ENCODE results near the gene KCTD8.
"Not testable (repeated sequence)": the region's sequence is repeated elsewhere in the genome, so short reads cannot be mapped to it uniquely, and the experiment has no call there.

KCTD8 gene

DNA sequence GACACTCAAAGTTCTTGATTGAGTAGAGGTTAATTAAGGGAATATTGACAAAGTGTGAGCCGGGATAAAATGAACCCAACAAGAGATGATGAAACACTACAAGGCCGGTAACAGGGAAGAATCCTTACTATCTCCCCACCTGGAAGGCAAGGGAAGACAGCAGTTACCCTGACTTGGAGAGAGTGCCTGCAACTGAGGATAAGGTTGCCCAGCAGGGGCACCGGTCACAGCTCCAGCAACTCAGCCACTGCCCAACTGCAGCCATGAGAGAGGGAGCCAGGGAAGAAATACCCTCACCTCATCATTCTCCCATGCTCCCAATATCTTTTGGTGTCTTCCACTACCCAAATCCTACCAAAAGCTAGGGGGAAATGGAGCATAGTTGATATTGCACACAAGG, 212.7 kb downstream of the KCTD8 start:
- H3K27ac Mint-ChIP-seq, result no peak overlapping the region
- no peaks in the 10 kb centered on the region for H3K36me3 Mint-ChIP-seq
- DNase-seq (ENCODE audit: low spot score in 2 of 2) (no peak), ATAC-seq (no peak)
- no peak overlapping the region for H3K4me3 Mint-ChIP-seq
- peaks cover 13% of the 10 kb centered on the region for H3K9me3 Mint-ChIP-seq
- no peaks in the 10 kb centered on the region for H3K4me1 Mint-ChIP-seq

- ATAC-seq, result no peak
- H3K9me3 Mint-ChIP-seq, result peaks cover 18% of the 10 kb centered on the region
- H3K4me1 Mint-ChIP-seq, result no peaks in the 10 kb centered on the region
- no peak overlapping the region for H3K4me3 Mint-ChIP-seq
- DNase-seq (ENCODE audit: low spot score in 2 of 2), result no peak
- H3K36me3 Mint-ChIP-seq, result no peaks in the 10 kb centered on the region
- H3K27ac Mint-ChIP-seq, result no peak overlapping the region
These were observed 216.3 kb downstream of the KCTD8 start for GRCh38 chr4:44232262-44232661.

DNA sequence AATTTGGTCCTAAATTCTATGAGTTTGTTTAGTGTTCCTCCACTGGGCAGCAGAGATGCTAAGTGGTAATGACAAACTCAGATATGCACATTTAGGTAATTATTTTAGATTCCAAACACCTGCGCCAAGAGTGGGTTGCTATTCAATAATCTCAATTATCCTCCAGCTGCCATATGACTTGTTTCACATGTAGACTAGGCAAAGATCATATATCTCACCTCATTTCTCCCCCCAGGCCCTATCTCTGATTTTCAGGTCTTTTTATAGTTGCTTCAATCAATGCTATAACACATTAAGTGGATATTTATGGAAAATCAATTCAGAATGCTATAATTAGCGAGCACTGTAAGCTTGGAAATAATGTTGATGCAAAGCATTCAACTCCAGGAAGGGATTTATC, 217.6 kb downstream of the KCTD8 start:
- H3K4me1 Mint-ChIP-seq, result no peaks in the 10 kb centered on the region
- no peak overlapping the region for H3K27ac Mint-ChIP-seq
- no peaks in the 10 kb centered on the region for H3K36me3 Mint-ChIP-seq
- DNase-seq (ENCODE audit: low spot score in 2 of 2), result no peak
- H3K4me3 Mint-ChIP-seq, result no peak overlapping the region
- peaks cover 18% of the 10 kb centered on the region for H3K9me3 Mint-ChIP-seq
- no peak for ATAC-seq

DNA sequence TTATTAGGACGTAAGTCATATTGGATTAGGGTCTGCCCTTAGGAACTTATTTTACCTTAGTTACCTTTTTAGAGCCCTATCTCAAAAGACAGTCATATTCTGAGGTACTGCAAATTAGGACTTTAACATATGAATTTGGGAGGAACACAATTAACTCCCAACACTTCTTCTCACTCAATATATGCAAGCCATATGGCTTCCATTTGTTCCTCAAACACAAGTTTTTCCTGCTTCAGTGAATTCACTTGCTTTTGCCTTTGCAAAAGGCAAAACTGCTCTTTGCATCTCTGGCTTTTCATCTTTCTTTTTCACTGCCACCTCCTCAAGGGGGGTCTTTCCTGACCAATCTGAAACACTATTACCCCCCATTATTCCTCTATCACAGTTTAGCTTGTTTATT, 220.3 kb downstream of the KCTD8 start:
- Mint-ChIP-seq H3K4me3 (no peak overlapping the region), H3K27ac (no peak overlapping the region), H3K9me3 (peaks cover 16% of the 10 kb centered on the region), H3K36me3 (no peaks in the 10 kb centered on the region), H3K4me1 (no peaks in the 10 kb centered on the region)
- ATAC-seq (no peak), DNase-seq (ENCODE audit: low spot score in 2 of 2) (no peak)

DNA sequence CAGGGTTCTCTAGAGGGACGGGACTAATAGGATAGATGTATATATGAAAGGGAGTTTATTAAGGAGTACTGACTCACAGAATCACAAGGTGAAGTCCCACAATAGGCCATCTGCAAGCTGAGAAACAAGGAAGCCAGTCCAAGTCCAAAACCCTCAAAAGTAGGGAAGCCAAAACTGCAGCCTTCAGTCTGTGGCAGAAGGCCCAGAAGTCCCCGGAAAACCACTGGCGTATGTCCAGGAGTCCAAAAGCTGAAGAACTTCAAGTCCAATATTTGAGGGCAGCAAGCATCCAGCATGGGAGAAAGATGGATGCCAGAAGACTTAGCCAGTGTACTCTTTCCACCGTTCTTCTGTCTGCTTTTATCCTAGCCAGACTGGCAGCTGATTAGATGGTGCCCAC, 227.2 kb downstream of the KCTD8 start:
- Mint-ChIP-seq H3K9me3 (peaks cover 8% of the 10 kb centered on the region), H3K36me3 (no peaks in the 10 kb centered on the region), H3K4me1 (no peaks in the 10 kb centered on the region), H3K27ac (no peak overlapping the region), H3K4me3 (no peak overlapping the region)
- ATAC-seq (no peak), DNase-seq (ENCODE audit: low spot score in 2 of 2) (no peak)

DNA sequence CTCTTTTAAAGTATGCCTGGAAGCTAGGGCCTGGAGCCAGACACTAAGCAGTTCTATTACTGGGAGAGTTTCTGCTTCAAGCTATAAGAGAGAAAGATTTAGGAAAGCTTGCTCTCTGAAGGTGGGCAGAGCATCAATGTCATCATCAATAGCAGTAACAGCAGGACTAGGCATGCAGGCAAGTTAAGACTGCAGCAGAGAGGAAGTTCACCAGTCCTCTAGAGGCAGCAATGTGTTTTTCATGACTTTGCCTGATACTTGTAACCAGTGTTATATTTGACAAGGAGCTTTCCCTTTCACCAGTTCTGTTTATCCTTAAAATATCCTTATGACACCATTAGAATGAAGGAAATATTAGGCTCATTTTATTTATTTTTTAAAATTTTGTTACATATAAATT, 237.9 kb downstream of the KCTD8 start:
- no peak for ATAC-seq
- no peak overlapping the region for H3K27ac Mint-ChIP-seq
- H3K36me3 Mint-ChIP-seq, result no peaks in the 10 kb centered on the region
- no peaks in the 10 kb centered on the region for H3K4me1 Mint-ChIP-seq
- H3K4me3 Mint-ChIP-seq, result no peak overlapping the region
- peaks cover 14% of the 10 kb centered on the region for H3K9me3 Mint-ChIP-seq
- no peak for DNase-seq (ENCODE audit: low spot score in 2 of 2)

GRCh38 chr4:44196796-44197195, 251.8 kb downstream of the KCTD8 start:
- DNase-seq (ENCODE audit: low spot score in 2 of 2) (no peak), ATAC-seq (no peak)
- Mint-ChIP-seq H3K9me3 (peaks cover 19% of the 10 kb centered on the region), H3K36me3 (no peaks in the 10 kb centered on the region), H3K27ac (no peak overlapping the region), H3K4me1 (no peaks in the 10 kb centered on the region), H3K4me3 (no peak overlapping the region)

DNA sequence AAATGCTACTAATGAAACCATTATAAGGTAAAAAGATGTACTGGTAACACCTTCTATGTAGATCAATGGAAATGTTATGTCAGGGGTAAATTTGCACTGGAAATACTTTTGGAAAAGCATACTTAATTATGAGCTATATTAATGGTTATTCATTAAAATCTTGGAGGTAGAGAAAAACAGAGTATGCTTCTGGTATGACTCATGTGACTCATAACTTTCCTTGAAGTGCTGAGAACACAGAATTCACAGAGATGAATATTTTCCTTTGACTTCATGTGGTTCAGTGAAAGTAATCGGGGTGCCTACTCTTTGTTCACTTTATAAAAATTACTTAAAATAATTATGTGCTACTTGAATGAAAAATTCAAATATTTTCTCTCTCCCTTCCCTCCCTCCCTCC, 254.2 kb downstream of the KCTD8 start:
- no peak overlapping the region for H3K27ac Mint-ChIP-seq
- no peaks in the 10 kb centered on the region for H3K36me3 Mint-ChIP-seq
- DNase-seq (ENCODE audit: low spot score in 2 of 2) (no peak), ATAC-seq (no peak)
- H3K9me3 Mint-ChIP-seq, result peaks cover 17% of the 10 kb centered on the region
- H3K4me3 Mint-ChIP-seq, result no peak overlapping the region
- no peaks in the 10 kb centered on the region for H3K4me1 Mint-ChIP-seq

- H3K4me1 Mint-ChIP-seq, result no peaks in the 10 kb centered on the region
- DNase-seq (ENCODE audit: low spot score in 2 of 2) (no peak), ATAC-seq (no peak)
- peaks cover 8% of the 10 kb centered on the region for H3K9me3 Mint-ChIP-seq
- no peaks in the 10 kb centered on the region for H3K36me3 Mint-ChIP-seq
- no peak overlapping the region for H3K4me3 Mint-ChIP-seq
- H3K27ac Mint-ChIP-seq, result no peak overlapping the region
These were observed 261.8 kb downstream of the KCTD8 start for GRCh38 chr4:44186850-44187246.

- H3K4me1 Mint-ChIP-seq, result no peaks in the 10 kb centered on the region
- H3K4me3 Mint-ChIP-seq, result no peak overlapping the region
- DNase-seq (ENCODE audit: low spot score in 2 of 2), result no peak
- H3K36me3 Mint-ChIP-seq, result no peaks in the 10 kb centered on the region
- H3K9me3 Mint-ChIP-seq, result peaks cover 6% of the 10 kb centered on the region
- ATAC-seq, result no peak
- H3K27ac Mint-ChIP-seq, result no peak overlapping the region
These were observed 262.3 kb downstream of the KCTD8 start for GRCh38 chr4:44186096-44186849.

GRCh38 chr4:44181491-44182349, 266.9 kb downstream of the KCTD8 start:
- not testable (repeated sequence) for H3K4me1 Mint-ChIP-seq, H3K4me3 Mint-ChIP-seq

GRCh38 chr4:44167766-44168165, 280.8 kb downstream of the KCTD8 start:
- not testable (repeated sequence) for H3K4me3 Mint-ChIP-seq; H3K4me1 Mint-ChIP-seq; H3K27ac Mint-ChIP-seq; ATAC-seq; DNase-seq (ENCODE audit: low spot score in 2 of 2); H3K36me3 Mint-ChIP-seq
- H3K9me3 Mint-ChIP-seq, result peaks cover 18% of the 10 kb centered on the region

More at GRCh38 chr4:44181491-44182349, 266.9 kb downstream of the KCTD8 start:
- not testable (repeated sequence) for ATAC-seq; H3K36me3 Mint-ChIP-seq; DNase-seq (ENCODE audit: low spot score in 2 of 2); H3K27ac Mint-ChIP-seq
- H3K9me3 Mint-ChIP-seq, result peaks cover 11% of the 10 kb centered on the region

DNA sequence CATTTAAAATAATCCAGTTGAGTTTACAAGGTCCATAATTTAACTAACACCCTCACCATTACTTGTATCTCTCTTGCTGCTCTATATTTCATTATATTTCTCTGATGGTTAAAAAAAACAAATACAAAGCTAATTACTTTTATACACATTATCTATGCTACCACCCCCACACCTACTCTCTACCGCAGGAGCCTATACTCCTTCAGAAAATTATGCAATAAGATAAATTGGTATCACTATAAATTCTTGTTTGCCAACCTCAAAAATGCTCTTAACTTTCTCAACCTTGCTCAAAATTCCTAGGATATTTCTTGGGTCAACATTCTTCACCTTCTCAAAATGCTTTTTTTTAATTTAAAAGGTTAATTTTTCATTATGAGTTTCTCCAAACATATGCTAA, 282.7 kb downstream of the KCTD8 start:
- no peaks in the 10 kb centered on the region for H3K4me1 Mint-ChIP-seq
- H3K4me3 Mint-ChIP-seq, result no peak overlapping the region
- ATAC-seq (no peak), DNase-seq (ENCODE audit: low spot score in 2 of 2) (no peak)
- H3K9me3 Mint-ChIP-seq, result peaks cover 18% of the 10 kb centered on the region
- no peaks in the 10 kb centered on the region for H3K36me3 Mint-ChIP-seq
- H3K27ac Mint-ChIP-seq, result no peak overlapping the region

DNA sequence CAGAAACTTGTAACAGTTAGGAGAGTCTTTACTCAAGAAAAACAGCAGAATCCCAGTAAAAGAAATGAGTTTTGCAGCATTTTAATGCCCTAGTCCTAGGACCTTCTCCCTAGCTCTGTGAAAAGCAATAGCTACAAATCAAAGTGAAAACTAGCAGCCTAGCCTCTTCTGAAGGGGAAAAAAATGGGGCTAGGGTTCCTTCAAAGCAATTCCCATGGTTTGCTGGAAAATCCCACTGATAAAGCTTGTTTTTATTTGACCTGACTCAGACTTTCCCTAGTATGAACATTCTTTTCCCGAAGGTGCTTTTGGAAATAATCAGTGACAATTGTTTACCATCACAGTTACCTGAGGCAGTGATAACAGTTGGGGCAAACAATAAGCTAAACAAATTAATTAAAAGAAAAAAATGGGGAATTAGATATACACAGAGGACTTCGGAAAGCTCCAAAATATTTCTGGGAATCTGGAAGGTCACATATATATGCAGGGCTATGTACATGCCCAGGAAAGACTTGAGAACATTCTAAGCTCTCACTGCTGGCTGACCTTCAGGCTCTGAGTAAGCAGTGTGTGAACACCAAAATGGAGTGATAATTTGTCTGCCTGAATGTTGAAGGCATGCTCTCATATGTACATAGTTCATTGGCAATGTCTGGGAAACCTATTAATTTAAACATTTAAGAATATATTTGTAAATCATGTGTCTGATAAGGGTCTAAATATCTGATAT, 285.9 kb downstream of the KCTD8 start:
- ATAC-seq, result no peak
- no peak overlapping the region for H3K4me3 Mint-ChIP-seq
- H3K9me3 Mint-ChIP-seq, result peaks cover 14% of the 10 kb centered on the region
- no peak for DNase-seq (ENCODE audit: low spot score in 2 of 2)
- H3K36me3 Mint-ChIP-seq, result no peaks in the 10 kb centered on the region
- no peaks in the 10 kb centered on the region for H3K4me1 Mint-ChIP-seq
- H3K27ac Mint-ChIP-seq, result no peak overlapping the region

DNA sequence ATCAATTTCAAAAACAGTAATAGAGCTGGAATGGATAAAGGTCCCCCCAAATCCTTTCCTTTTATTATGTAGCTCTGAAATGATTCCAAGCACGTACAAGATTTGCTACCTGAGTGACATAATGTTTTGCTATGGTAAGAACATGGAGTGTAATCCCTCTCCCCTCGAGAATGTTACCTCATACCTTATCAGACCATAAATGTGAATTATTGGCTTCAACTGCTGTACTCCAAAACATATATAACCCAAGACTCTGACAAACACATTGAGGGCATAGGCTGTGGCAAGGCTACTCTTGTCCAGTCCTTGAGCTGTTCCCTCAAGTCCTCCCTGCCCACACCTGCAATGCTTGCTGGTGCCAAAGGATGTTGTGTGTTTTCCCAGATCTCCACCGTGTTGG, 286.9 kb downstream of the KCTD8 start:
- no peak for ATAC-seq
- Mint-ChIP-seq H3K4me1 (no peaks in the 10 kb centered on the region), H3K27ac (no peak overlapping the region)

More for the DNA sequence above, 286.9 kb downstream of the KCTD8 start:
- H3K36me3 Mint-ChIP-seq, result no peaks in the 10 kb centered on the region
- no peak for DNase-seq (ENCODE audit: low spot score in 2 of 2)
- H3K9me3 Mint-ChIP-seq, result peaks cover 14% of the 10 kb centered on the region
- no peak overlapping the region for H3K4me3 Mint-ChIP-seq

Measured in stimulated activated effector memory CD8-positive, alpha-beta T cell treated with anti-CD3 and anti-CD28 coated beads, Interleukin-12 subunit alpha, Interleukin-12 subunit beta, amount 100 ng/mL, for 72 hours (primary cell).